GM12878 (cell line): ENCODE data around the gene MLKL. TPM values are rescaled to one million over a fixed set of nuclear protein-coding genes. Genes with fewer than 3 reads are reported as not detected.

Source experiments
- ATAC-seq: fragments of 200-7000 bp; cut with Tn5 transposase; 3 replicates; pipeline ENCODE4 v1.9.1; 2020; ENCODE audit warnings: mild to moderate bottlenecking, moderate library complexity
- BruUV-seq: library from RNA; stranded (reverse); fragments of 400-500 nt; replicated peaks from 2 replicates; lab custom pipeline; 2021; lab: Mats Ljungman, UMichigan
- CTCF ChIA-PET: fragments of 300-600 bp; sonication (Branson Sonifier 250); formaldehyde crosslinking; extraction: SDS; loops from one replicate; lab custom pipeline; 2021; ENCODE audit warnings: inconsistent platforms; lab: Yijun Ruan, JAX
- POLR2A ChIA-PET: fragments of 350-600 bp; formaldehyde crosslinking; extraction: SDS; loops from one replicate; lab custom pipeline; 2021; ENCODE audit warnings: inconsistent platforms; lab: Charles Lee
- RAD21 ChIA-PET: fragments of 300-600 bp; sonication (Branson Sonifier 250); formaldehyde crosslinking; loops from one replicate; lab custom pipeline; 2023; ENCODE audit warnings: antibody characterized with exemption; ENCODE audit not compliant: unreplicated experiment; lab: Charles Lee
- SMC1A ChIA-PET: fragments of 300-600 bp; sonication (Branson Sonifier 250); formaldehyde crosslinking; loops from one replicate; lab custom pipeline; 2023; ENCODE audit not compliant: unreplicated experiment, uncharacterized antibody; lab: Charles Lee
- DNase-seq: peaks from one replicate; pipeline ENCODE4 v3.0.0-alpha.2; 2011; ENCODE audit warnings: low read depth, low spot score
- FAIRE-seq: peaks from 3 replicates; lab custom pipeline; 2011; peaks lifted over from hg19 to GRCh38; lab: Jason Lieb, UNC
- H2AFZ ChIP-seq: 2 replicates; pipeline ENCODE4 v1.6.0; 2011; ENCODE audit warnings: low read depth, low read length, control low read depth; ENCODE audit not compliant: control insufficient read depth
- H3K27ac ChIP-seq: 2 replicates; pipeline ENCODE4 v1.5.1; 2011; ENCODE audit warnings: control low read depth; ENCODE audit not compliant: control insufficient read depth, insufficient read depth
- H3K27me3 ChIP-seq, 2 experiments: replicated peaks in 1 of 2; 2 replicates each; pipeline versions ENCODE4 v1.6.0 to v1.6.1; 2011; ENCODE audit warnings: low read length in 1 of 2; ENCODE audit not compliant: control insufficient read depth in 2 of 2, insufficient read depth in 2 of 2
- H3K36me3 ChIP-seq, 2 experiments: 2 replicates each; pipeline ENCODE4 v1.5.1; 2011; ENCODE audit warnings: low read length in 1 of 2; ENCODE audit not compliant: control insufficient read depth in 2 of 2, insufficient read depth in 2 of 2
- H3K4me1 ChIP-seq: 2 replicates; pipeline ENCODE4 v1.6.1; 2011; ENCODE audit warnings: mild to moderate bottlenecking, low read length, moderate library complexity, mixed read lengths; ENCODE audit not compliant: control insufficient read depth, insufficient read depth
- H3K4me2 ChIP-seq: 2 replicates; pipeline ENCODE4 v1.6.0; 2011; ENCODE audit warnings: control low read depth; ENCODE audit not compliant: control insufficient read depth, insufficient read depth
- H3K4me3 ChIP-seq: fragments of 200-600 bp; sonication (generic); 2 replicates; pipeline ENCODE4 v1.5.1; 2016
- H3K79me2 ChIP-seq: 2 replicates; pipeline ENCODE4 v1.6.0; 2011; ENCODE audit warnings: low read length; ENCODE audit not compliant: control insufficient read depth, insufficient read depth
- H3K9ac ChIP-seq: 2 replicates; pipeline ENCODE4 v1.8.0; 2011; ENCODE audit warnings: low read length, control low read depth, mixed read lengths; ENCODE audit not compliant: control insufficient read depth, insufficient read depth
- H3K9me3 ChIP-seq: replicated peaks from 3 replicates; pipeline ENCODE4 v1.5.1; 2011; ENCODE audit warnings: mild to moderate bottlenecking, low read length; ENCODE audit not compliant: control insufficient read depth, insufficient read depth
- H4K20me1 ChIP-seq: 2 replicates; pipeline ENCODE4 v1.6.0; 2011; ENCODE audit not compliant: control insufficient read depth, insufficient read depth
- BACH1 ChIP-seq: fragments of 450-650 bp; IDR thresholded peaks from 2 replicates; pipeline ENCODE4 v1.6.1; 2017; ENCODE audit warnings: mild to moderate bottlenecking, borderline replicate concordance
- BRCA1 ChIP-seq: IDR thresholded peaks from 2 replicates; pipeline ENCODE4 v1.6.1; 2011; ENCODE audit warnings: low read depth, low read length, improper control_type of control experiment
- ELK1 ChIP-seq: IDR thresholded peaks from 2 replicates; pipeline ENCODE4 v1.6.1; 2012; ENCODE audit warnings: low read depth, low read length, improper control_type of control experiment
- IRF4 ChIP-seq: IDR thresholded peaks from 2 replicates; pipeline ENCODE4 v1.6.1; 2011; ENCODE audit warnings: low read depth, low read length
- JUNB ChIP-seq: IDR thresholded peaks from 2 replicates; pipeline ENCODE4 v1.6.1; 2016; ENCODE audit warnings: antibody characterized with exemption, mild to moderate bottlenecking
- KLF5 ChIP-seq: fragments of 450-650 bp; IDR thresholded peaks from 2 replicates; pipeline ENCODE4 v1.6.1; 2014; ENCODE audit warnings: mild to moderate bottlenecking; ENCODE audit not compliant: partially characterized antibody
- MAX ChIP-seq: IDR thresholded peaks from 2 replicates; pipeline ENCODE4 v1.6.1; 2012; ENCODE audit warnings: low read depth, low read length, improper control_type of control experiment
- NBN ChIP-seq: fragments of 450-650 bp; IDR thresholded peaks from 2 replicates; pipeline ENCODE4 v1.6.1; 2016
- NR2F1 ChIP-seq: fragments of 450-650 bp; conservative IDR thresholded peaks from 2 replicates; pipeline ENCODE4 v1.6.1; 2017; ENCODE audit warnings: mild to moderate bottlenecking
- PAX5 ChIP-seq: IDR thresholded peaks from 2 replicates; pipeline ENCODE4 v1.6.1; 2011; ENCODE audit warnings: low read depth, low read length, borderline replicate concordance
- PRDM15 ChIP-seq: fragments of 450-650 bp; formaldehyde crosslinking; IDR thresholded peaks from 2 replicates; pipeline ENCODE4 v1.4.0; 2020; ENCODE audit warnings: mild to moderate bottlenecking, moderate library complexity
- RBBP5 ChIP-seq: fragments of 200-600 bp; sonication (generic); conservative IDR thresholded peaks from 2 replicates; pipeline ENCODE4 v1.6.1; 2016
- REST ChIP-seq: IDR thresholded peaks from 2 replicates; pipeline ENCODE4 v1.6.1; 2012; ENCODE audit warnings: mild to moderate bottlenecking, low read depth, low read length
- SMAD5 ChIP-seq: IDR thresholded peaks from 2 replicates; pipeline ENCODE4 v1.6.1; 2016; ENCODE audit warnings: antibody characterized with exemption, low read depth
- STAT3 ChIP-seq: IDR thresholded peaks from 2 replicates; pipeline ENCODE4 v1.6.1; 2011; ENCODE audit warnings: low read depth, low read length, improper control_type of control experiment
- WRNIP1 ChIP-seq: IDR thresholded peaks from 2 replicates; pipeline ENCODE4 v1.6.1; 2011; ENCODE audit warnings: low read depth, low read length, improper control_type of control experiment, borderline replicate concordance
- YBX1 ChIP-seq: fragments of 450-650 bp; IDR thresholded peaks from 2 replicates; pipeline ENCODE4 v1.6.1; 2016; ENCODE audit warnings: antibody characterized with exemption
- WGBS: methylation state at CpG from one replicate; pipeline ENCODE4 v1.1.6; 2016; ENCODE audit warnings: low lambda C conversion rate; ENCODE audit not compliant: insufficient replicate concordance, insufficient coverage; ENCODE audit errors: missing lambda C conversion rate; 5-methylcytosine and 5-hydroxymethylcytosine counted together
- in situ Hi-C: fragments of 300-500 bp; cut with MboI; formaldehyde crosslinking; loops from 9 replicates; pipeline ENCODE4 v1.14.3; 2018; ENCODE audit warnings: mixed read lengths
- intact Hi-C: fragments of 100-400 bp; cut with micrococcal nuclease; formaldehyde crosslinking; loops from one replicate; pipeline ENCODE4 v1.14.2; 2022; ENCODE audit not compliant: unreplicated experiment
- polyA plus RNA-seq, 11 experiments: library from polyadenylated mRNA; depleted of rRNA in 4 of 11; unstranded in 6 of 11; stranded (reverse) in 5 of 11; fragments of >200 nt; fragmentation: Nextera tagmentation in 4 of 11; fragmentation: Illumina TruSeq in 1 of 11; extraction: Ambion mirVana in 4 of 11; extraction: Trizol in 1 of 11; gene quantifications; 1 replicate in 1 of 11; 2 replicates in 10 of 11; pipeline versions ENCODE4 v1.2.1 to v1.2.3, GENCODE V29; 2011 to 2016; ENCODE audit warnings: inconsistent platforms in 2 of 11, missing spikeins in 2 of 11, low read depth in 1 of 11
- total RNA-seq, 4 experiments: library from RNA; depleted of rRNA in 3 of 4; stranded (reverse); fragments of >200 nt in 3 of 4; fragmentation: Illumina TruSeq in 1 of 4; extraction: Trizol in 1 of 4; gene quantifications; 2 replicates each; pipeline versions ENCODE4 v1.2.1 to v1.2.3, GENCODE V29; 2013 to 2021

The MLKL gene
- total and polyA plus RNA-seq, 10 of the 15 experiments (the other 5 are each of a cell fraction or from before 2014, with no cell fraction given): 3.8 to 14.5 (median 11.2) TPM

- WGBS: 63% methylated on average over 8 of the region's 8 CpGs
- Histone ChIP-seq H3K4me1 (peaks cover 7% of the 10 kb centered on the region), H3K9me3 (no peaks in the 10 kb centered on the region; the same call in 2 of the 3 replicates), H3K36me3 (no peaks in the 10 kb centered on the region; a peak in 1 of 4 replicates), H3K27me3 (no peaks in the 10 kb centered on the region), H3K9ac (no peak overlapping the region), H3K4me2 (no peak overlapping the region), H3K27ac (no peak overlapping the region), H2AFZ (no peak overlapping the region), H3K79me2 (no peaks in the 10 kb centered on the region), H3K4me3 (no peak overlapping the region), H4K20me1 (no peaks in the 10 kb centered on the region)
- FAIRE-seq (no peak), DNase-seq (no peak), ATAC-seq (no peak)
- RAD21 ChIA-PET: no interaction called here
- BruUV-seq: no TSS peak
- intact Hi-C loops: no loop called here
- CTCF ChIA-PET: interaction anchor here (1.6 to 1.9 kb wide), 2 partner anchors 22 to 130 kb away, joined by 5 read pairs; no protein-coding TSS in a partner anchor
- POLR2A ChIA-PET: interaction anchor here (0.6 kb wide), 1 partner anchor 30 kb away, joined by 3 read pairs; no protein-coding TSS in a partner anchor
- TF ChIP-seq PRDM15 (CRISPR knock-in tag) (no peak), MAX (no peak), RBBP5 (no peak), KLF5 (no peak), ELK1 (no peak), PAX5 (no peak), NBN (no peak), IRF4 (no peak), YBX1 (no peak), BRCA1 (no peak), JUNB (no peak), REST (no peak), WRNIP1 (no peak), BACH1 (no peak), NR2F1 (no peak), STAT3 (no peak), SMAD5 (no peak)
- SMC1A ChIA-PET: interaction anchor here (0.5 to 1.0 kb wide), 2 partner anchors 21 to 64 kb away, joined by 3 read pairs; no protein-coding TSS in a partner anchor
- in situ Hi-C loops: no loop called here
Observed at GRCh38 chr16:74731853-74732477, 31.3 kb upstream of the MLKL start.
